Esophagus muscularis mucosa (tissue), 4 donors: ENCODE data around the gene SLC22A7.

ENCODE experiments used
- CTCF ChIP-seq, 3 experiments: fragments of 200-600 bp in 2 of 3; fragments of 450-650 bp in 1 of 3; sonication (generic) in 2 of 3; IDR thresholded peaks; one replicate each; pipeline ENCODE4 v1.5.1; 2017 to 2019; ENCODE audit warnings: antibody characterized with exemption in 3 of 3, mild to moderate bottlenecking in 2 of 3, moderate library complexity in 1 of 3
- EP300 ChIP-seq: sonication (generic); formaldehyde crosslinking; IDR thresholded peaks from one replicate; pipeline ENCODE4 v1.6.1; 2017; ENCODE audit warnings: antibody characterized with exemption
- POLR2AphosphoS5 ChIP-seq, 2 donors: sonication (generic); formaldehyde crosslinking; IDR thresholded peaks; one replicate each; pipeline ENCODE4 v1.6.1; 2017; ENCODE audit warnings: antibody characterized with exemption in 2 of 2

GRCh38 chr6:43265564-43265963, 32.5 kb upstream of the SLC22A7 start:
- no peak for TF ChIP-seq EP300
- TF ChIP-seq CTCF (IDR thresholded peaks at IDR 0.05): no peak
- TF ChIP-seq POLR2AphosphoS5 (IDR thresholded peaks at IDR 0.05): no peak
